Ramos (cell line): ENCODE measurements around the gene TRIM17.

Experiments
- in situ Hi-C: fragments of 300-500 bp; cut with MboI; formaldehyde crosslinking; loops from one replicate; pipeline ENCODE4 v1.14.3; 2022; ENCODE audit warnings: low sequenced_read_pairs; ENCODE audit not compliant: unreplicated experiment

TRIM17 gene

GRCh38 chr1:228423404-228424053 lies 6.9 kb upstream of the TRIM17 start:
- in situ Hi-C loops: no loop called here

DNA sequence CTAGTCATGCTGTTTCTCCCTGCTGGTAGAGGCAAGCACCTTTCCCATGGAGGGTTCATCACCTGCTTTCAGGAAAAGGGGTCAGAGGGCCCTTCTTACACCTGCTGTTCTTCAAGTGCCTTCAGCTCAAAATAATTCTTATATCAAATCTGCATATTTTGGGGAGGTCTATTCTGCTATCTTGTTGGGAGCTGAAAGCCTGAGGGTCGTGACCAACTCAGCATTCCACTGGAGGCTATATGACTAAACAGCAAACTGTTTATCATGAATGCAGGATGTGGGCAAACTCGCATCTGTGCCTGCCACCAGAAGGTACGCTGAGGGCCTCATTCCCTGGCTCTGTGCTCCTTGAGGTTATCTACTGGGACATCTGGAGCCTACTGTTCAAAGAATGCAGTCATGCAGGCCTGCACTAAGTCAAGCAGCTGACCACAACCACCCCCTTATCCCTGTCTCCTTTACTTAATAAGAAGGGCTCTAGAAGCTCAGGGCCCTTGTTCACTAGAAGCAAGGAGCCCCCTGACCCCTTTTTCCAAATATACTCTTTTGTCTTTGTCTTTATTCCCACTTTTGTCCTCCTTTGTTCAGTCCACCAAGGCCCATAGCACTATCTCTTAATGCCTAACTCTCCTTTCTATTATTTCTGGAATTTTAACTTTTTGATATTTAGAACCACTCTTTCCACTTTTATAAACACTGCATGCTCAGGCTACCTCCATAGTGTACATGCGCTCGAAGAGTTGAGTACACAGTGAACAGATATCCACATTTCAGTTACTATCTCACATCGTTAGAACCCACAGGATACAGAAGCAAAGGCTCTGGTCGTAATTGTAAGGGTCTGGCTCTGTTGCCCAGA lies 4.5 kb upstream of the TRIM17 start:
- in situ Hi-C loops: no loop called here

DNA sequence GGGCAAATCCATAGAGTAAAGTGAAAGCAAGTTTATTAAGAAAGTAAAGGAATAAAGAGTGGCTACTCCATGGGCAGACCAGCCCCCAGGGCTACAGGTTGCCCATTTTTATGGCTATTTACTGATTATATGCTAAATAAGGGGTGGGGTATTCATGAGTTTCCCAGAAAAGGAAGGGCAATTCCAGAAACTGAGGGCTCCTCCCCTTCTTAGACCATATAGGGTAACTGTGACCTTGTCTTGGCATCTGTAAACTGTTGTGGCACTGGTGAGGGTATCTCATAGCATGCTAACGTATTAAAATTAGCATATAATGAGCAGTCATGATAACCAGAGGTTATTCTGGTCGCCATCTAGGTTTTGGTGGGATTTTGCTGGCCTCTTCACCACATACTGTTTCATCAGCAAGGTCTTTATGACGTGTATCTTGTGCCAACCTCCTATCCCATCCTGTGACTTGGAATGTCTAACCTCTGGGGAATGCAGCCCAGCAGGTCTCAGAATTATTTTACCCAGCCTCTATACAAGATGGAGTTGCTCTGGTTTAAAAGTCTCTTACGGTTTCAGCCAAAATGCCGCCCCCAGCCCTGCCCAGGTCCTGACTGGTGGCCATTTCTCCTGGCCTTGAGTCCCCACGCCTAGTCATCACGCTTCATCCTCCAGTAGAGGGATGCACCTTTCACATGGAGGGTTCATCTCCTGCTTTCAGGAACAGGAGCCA lies 982 bp upstream of the TRIM17 start:
- in situ Hi-C loops: no loop called here

GRCh38 chr1:228417061-228417460 lies 400 bp upstream of the TRIM17 start:
- in situ Hi-C loops: no loop called here

DNA sequence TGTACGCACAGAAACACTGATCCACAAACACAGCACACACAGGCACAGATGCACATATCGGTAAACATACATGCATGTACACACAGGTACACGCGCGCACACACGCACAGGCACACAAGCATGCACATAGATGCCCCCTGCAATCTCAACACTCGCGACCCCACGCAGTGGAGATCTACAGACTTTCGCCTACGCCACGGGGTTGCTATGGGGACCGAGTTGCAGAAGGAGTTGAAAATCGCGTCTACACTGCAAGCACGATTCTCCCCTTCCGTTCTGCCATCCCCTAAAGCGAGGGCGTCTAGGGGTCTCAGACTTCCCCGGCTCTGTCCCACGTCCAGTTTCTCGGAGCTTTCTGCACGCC lies 826 bp downstream of the TRIM17 start:
- in situ Hi-C loops: no loop called here

- in situ Hi-C loops: no loop called here
Observed at GRCh38 chr1:228415221-228415620, 1.4 kb downstream of the TRIM17 start.

- in situ Hi-C loops: no loop called here
Observed at GRCh38 chr1:228414511-228415211, 2.0 kb downstream of the TRIM17 start.

- in situ Hi-C loops: no loop called here
Observed at GRCh38 chr1:228413241-228414010, 3.2 kb downstream of the TRIM17 start.

- in situ Hi-C loops: no loop called here
Observed at GRCh38 chr1:228411548-228412430, 4.9 kb downstream of the TRIM17 start.

GRCh38 chr1:228411121-228411520 lies 5.5 kb downstream of the TRIM17 start:
- in situ Hi-C loops: no loop called here

GRCh38 chr1:228410671-228411070 lies 6.0 kb downstream of the TRIM17 start:
- in situ Hi-C loops: no loop called here

- in situ Hi-C loops: no loop called here
Observed at GRCh38 chr1:228410015-228410414, 6.6 kb downstream of the TRIM17 start.

- in situ Hi-C loops: no loop called here
Observed at GRCh38 chr1:228408869-228409805, 7.5 kb downstream of the TRIM17 start.

DNA sequence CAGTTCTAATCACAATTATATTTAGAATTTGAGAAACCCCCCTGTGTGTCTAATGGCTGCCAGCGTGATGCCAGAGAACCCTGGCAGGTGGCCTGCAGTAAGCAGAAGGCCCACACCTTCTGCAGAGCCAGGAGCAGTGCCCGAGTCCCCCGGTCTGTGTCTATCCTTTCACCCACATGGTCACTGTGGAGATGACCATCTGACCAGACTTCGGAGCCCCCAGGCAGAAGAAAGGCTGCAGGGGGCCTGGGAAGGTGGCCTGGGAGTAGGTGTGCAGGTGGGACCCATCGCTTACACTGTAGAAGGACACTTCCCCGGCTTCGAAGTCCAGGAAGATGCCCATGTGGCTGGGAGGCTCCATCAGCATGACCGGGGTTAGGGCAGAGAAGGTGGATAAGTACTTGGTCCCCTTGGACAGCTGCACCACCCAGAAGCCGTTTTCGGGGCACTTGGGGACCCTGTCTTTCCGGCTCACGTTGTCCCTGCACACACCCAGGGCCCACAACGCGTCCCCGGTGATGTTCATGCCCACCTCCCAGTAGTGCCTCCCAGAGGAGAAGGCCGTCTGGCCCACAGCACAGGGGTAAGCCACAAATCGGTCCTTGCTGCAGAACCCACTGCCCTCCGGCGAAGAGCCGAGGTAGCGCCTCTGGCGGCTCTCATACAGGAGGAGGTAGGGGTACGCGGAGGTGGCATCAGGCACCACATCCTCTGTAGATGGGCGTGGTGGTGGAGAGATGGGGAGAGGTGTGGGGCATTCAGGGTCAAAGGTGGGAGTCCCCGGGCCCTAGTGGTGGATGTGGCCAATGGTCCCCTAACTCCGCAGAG lies 8.4 kb downstream of the TRIM17 start:
- in situ Hi-C loops: no loop called here

GRCh38 chr1:228407106-228408040 lies 9.3 kb downstream of the TRIM17 start:
- in situ Hi-C loops: no loop called here

DNA sequence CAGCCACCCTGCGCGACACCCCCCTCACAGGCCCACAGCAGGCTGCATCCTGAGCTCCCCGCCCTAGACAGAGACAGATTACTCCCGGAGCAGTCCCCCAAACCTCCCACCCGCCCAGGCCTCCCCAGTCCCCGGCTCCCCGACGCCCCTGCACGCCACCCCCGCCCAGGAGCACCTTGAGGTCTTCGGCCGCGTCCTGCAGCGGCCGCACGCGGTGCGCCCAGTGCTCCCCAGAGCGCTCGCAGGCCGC lies 10.8 kb downstream of the TRIM17 start:
- in situ Hi-C loops: no loop called here
